HepG2 (cell line): ENCODE data around the gene PKIB. TPM values are rescaled to one million over a fixed set of nuclear protein-coding genes. Genes with fewer than 3 reads are reported as not detected.
A peak's percentile ranks its signal among the peaks of the same experiment; 100 is the strongest.

Experiments
- ATAC-seq: fragments of 200-7000 bp; cut with Tn5 transposase; 3 replicates; pipeline ENCODE4 v1.9.1; 2020; ENCODE audit warnings: mild to moderate bottlenecking, moderate library complexity
- BruUV-seq: library from RNA; stranded (reverse); fragments of 400-500 nt; replicated peaks from 2 replicates; lab custom pipeline; 2021; lab: Mats Ljungman, UMichigan
- CTCF ChIA-PET: fragments of 300-600 bp; formaldehyde crosslinking; extraction: SDS; loops from one replicate; lab custom pipeline; 2021; ENCODE audit warnings: low total read pairs, inconsistent platforms, low intra/inter-chr PET ratio; lab: Yijun Ruan, JAX
- POLR2A ChIA-PET: fragments of 350-600 bp; sonication (Branson Sonifier 250); formaldehyde crosslinking; loops from one replicate; lab custom pipeline; 2020; ENCODE audit warnings: antibody characterized with exemption, inconsistent platforms; lab: Yijun Ruan, JAX
- DNase-seq: peaks from one replicate; pipeline ENCODE4 v3.0.0-alpha.2; 2015; ENCODE audit warnings: low spot score
- FAIRE-seq: peaks from 3 replicates; lab custom pipeline; 2011; peaks lifted over from hg19 to GRCh38; lab: Jason Lieb, UNC
- H2AFZ ChIP-seq: one replicate; pipeline ENCODE4 v1.6.1; 2011; ENCODE audit warnings: low read length, inconsistent platforms
- H3K27ac ChIP-seq: fragments of 300-600 bp; 3 replicates; pipeline ENCODE4 v1.8.0; 2011; ENCODE audit warnings: mixed run types, mild to moderate bottlenecking, mixed read lengths, low read length, inconsistent platforms; ENCODE audit not compliant: insufficient read depth; ENCODE audit errors: extremely low read length
- H3K27me3 ChIP-seq, 2 experiments: fragments of 200-600 bp in 1 of 2; 2 replicates in 1 of 2; 3 replicates in 1 of 2; pipeline versions ENCODE4 v1.6.0 to v1.8.0; 2011; ENCODE audit warnings: low read length in 2 of 2, mild to moderate bottlenecking in 2 of 2, moderate library complexity in 2 of 2, inconsistent platforms in 1 of 2; ENCODE audit not compliant: insufficient read depth in 2 of 2, control insufficient read depth in 1 of 2
- H3K36me3 ChIP-seq, 2 experiments: fragments of 200-600 bp in 1 of 2; replicated peaks in 1 of 2; 2 replicates in 1 of 2; 3 replicates in 1 of 2; pipeline versions ENCODE4 v1.5.1 to v1.8.0; 2011; ENCODE audit warnings: low read length in 2 of 2, inconsistent platforms in 1 of 2; ENCODE audit not compliant: insufficient read depth in 2 of 2, control insufficient read depth in 1 of 2
- H3K4me1 ChIP-seq: 2 replicates; pipeline ENCODE4 v1.5.1; 2012; ENCODE audit warnings: low read length, inconsistent platforms; ENCODE audit not compliant: insufficient read depth
- H3K4me2 ChIP-seq: 2 replicates; pipeline ENCODE4 v1.6.0; 2011; ENCODE audit warnings: low read depth, low read length, inconsistent platforms
- H3K4me3 ChIP-seq, 3 experiments: fragments of 200-600 bp in 1 of 3; sonication (generic), shearing (Covaris generic) in 1 of 3; replicated peaks in 1 of 3; 2 replicates each; pipeline ENCODE4 v1.5.1; 2011 to 2016; ENCODE audit warnings: low read length in 3 of 3, inconsistent platforms in 2 of 3, low read depth in 2 of 3, mild to moderate bottlenecking in 2 of 3, control low read depth in 1 of 3, mixed read lengths in 1 of 3; ENCODE audit not compliant: insufficient read depth in 1 of 3
- H3K79me2 ChIP-seq: one replicate; pipeline ENCODE4 v1.6.1; 2011; ENCODE audit warnings: low read length, inconsistent platforms; ENCODE audit not compliant: insufficient read depth
- H3K9ac ChIP-seq: 2 replicates; pipeline ENCODE4 v1.6.0; 2011; ENCODE audit warnings: mild to moderate bottlenecking, low read depth, low read length, inconsistent platforms; ENCODE audit not compliant: insufficient read depth
- H3K9me3 ChIP-seq: 2 replicates; pipeline ENCODE4 v1.5.1; 2012; ENCODE audit warnings: mild to moderate bottlenecking, low read length
- H4K20me1 ChIP-seq: 2 replicates; pipeline ENCODE4 v1.6.0; 2011; ENCODE audit warnings: inconsistent platforms, mild to moderate bottlenecking, low read length, moderate library complexity; ENCODE audit not compliant: insufficient read depth
- FIP1L1 ChIP-seq: fragments of 200-400 bp; formaldehyde crosslinking; IDR thresholded peaks from 2 replicates; pipeline ENCODE4 v1.6.1; 2018; ENCODE audit warnings: low read depth, mild to moderate bottlenecking, low read length, moderate library complexity, borderline replicate concordance; ENCODE audit not compliant: insufficient read depth
- FUBP1 ChIP-seq: sonication (generic); formaldehyde crosslinking; IDR thresholded peaks from 2 replicates; pipeline ENCODE4 v1.5.1; 2020; ENCODE audit warnings: missing genetic modification reagents, mild to moderate bottlenecking, borderline replicate concordance
- HCFC1 ChIP-seq: fragments of 150-350 bp; IDR thresholded peaks from 2 replicates; pipeline ENCODE4 v1.6.1; 2014; ENCODE audit warnings: low read depth, low read length
- HDAC6 ChIP-seq: fragments of 200-600 bp; sonication (generic); IDR thresholded peaks from 2 replicates; pipeline ENCODE4 v1.7.0; 2017; ENCODE audit warnings: mild to moderate bottlenecking, antibody characterized with exemption, low read length, low read depth
- HMG20A ChIP-seq: IDR thresholded peaks from 2 replicates; pipeline ENCODE4 v1.6.1; 2016; ENCODE audit warnings: borderline replicate concordance
- IKZF1 ChIP-seq: fragments of 450-650 bp; IDR thresholded peaks from 2 replicates; pipeline ENCODE4 v1.7.1; 2016
- NCOA5 ChIP-seq: sonication (generic); formaldehyde crosslinking; IDR thresholded peaks from 2 replicates; pipeline ENCODE4 v1.4.0; 2020; ENCODE audit warnings: missing genetic modification reagents
- NR2C2 ChIP-seq: sonication (generic); formaldehyde crosslinking; IDR thresholded peaks from 2 replicates; pipeline ENCODE4 v1.4.0; 2020; ENCODE audit warnings: missing genetic modification reagents, mild to moderate bottlenecking, moderate library complexity, borderline replicate concordance
- TIGD3 ChIP-seq: sonication (generic); formaldehyde crosslinking; IDR thresholded peaks from 2 replicates; pipeline ENCODE4 v1.5.1; 2020; ENCODE audit warnings: mild to moderate bottlenecking, missing genetic modification reagents, borderline replicate concordance
- ZBTB37 ChIP-seq: sonication (generic); formaldehyde crosslinking; IDR thresholded peaks from 2 replicates; pipeline ENCODE4 v1.4.0; 2020; ENCODE audit warnings: mild to moderate bottlenecking, missing genetic modification reagents
- ZFP82 ChIP-seq: sonication (generic); formaldehyde crosslinking; IDR thresholded peaks from 2 replicates; pipeline ENCODE4 v1.5.1; 2020; ENCODE audit warnings: mild to moderate bottlenecking, missing genetic modification reagents, borderline replicate concordance
- ZFYVE20 ChIP-seq: sonication (generic); formaldehyde crosslinking; IDR thresholded peaks from 2 replicates; pipeline ENCODE4 v1.8.0; 2023; ENCODE audit warnings: low read depth, mild to moderate bottlenecking, moderate library complexity, missing genetic modification reagents, borderline replicate concordance
- ZNF230 ChIP-seq: sonication (generic); formaldehyde crosslinking; IDR thresholded peaks from 2 replicates; pipeline ENCODE4 v1.4.0; 2020; ENCODE audit warnings: mild to moderate bottlenecking, missing genetic modification reagents
- ZNF282 ChIP-seq: fragments of 450-650 bp; IDR thresholded peaks from 2 replicates; pipeline ENCODE4 v1.6.1; 2018; ENCODE audit not compliant: partially characterized antibody
- ZNF496 ChIP-seq: sonication (generic); formaldehyde crosslinking; IDR thresholded peaks from 2 replicates; pipeline ENCODE4 v1.8.1; 2023; ENCODE audit warnings: mild to moderate bottlenecking, moderate library complexity, missing genetic modification reagents; ENCODE audit not compliant: insufficient replicate concordance
- ZNF546 ChIP-seq: sonication (generic); formaldehyde crosslinking; conservative IDR thresholded peaks from 2 replicates; pipeline ENCODE4 v1.8.1; 2023; ENCODE audit warnings: mild to moderate bottlenecking, missing genetic modification reagents
- ZNF720 ChIP-seq: sonication (generic); formaldehyde crosslinking; IDR thresholded peaks from 2 replicates; pipeline ENCODE4 v1.4.0; 2020; ENCODE audit warnings: missing genetic modification reagents
- ZSCAN22 ChIP-seq: sonication (generic); formaldehyde crosslinking; IDR thresholded peaks from 2 replicates; pipeline ENCODE4 v1.4.0; 2020; ENCODE audit warnings: mild to moderate bottlenecking, missing genetic modification reagents
- WGBS: methylation state at CpG from one replicate; pipeline ENCODE4 v1.1.6; 2017; ENCODE audit warnings: low lambda C conversion rate; 5-methylcytosine and 5-hydroxymethylcytosine counted together
- in situ Hi-C: cut with HindIII; loops from 2 replicates; pipeline ENCODE4 v1.10.0; 2017; ENCODE audit warnings: low pct_unique_long_range_greater_than_20kb; ENCODE audit not compliant: extremely low pct_ligation_motif_present
- intact Hi-C: fragments of 100-400 bp; cut with micrococcal nuclease; formaldehyde crosslinking; loops from one replicate; pipeline ENCODE4 v1.10.0; 2022; ENCODE audit not compliant: unreplicated experiment
- polyA plus RNA-seq, 8 experiments: library from polyadenylated mRNA; depleted of rRNA in 3 of 8; stranded (reverse) in 7 of 8; unstranded in 1 of 8; fragments of >200 nt; fragmentation: Illumina TruSeq in 4 of 8; extraction: Trizol in 4 of 8; gene quantifications; 2 replicates each; pipeline versions ENCODE4 v1.2.1 to v1.2.3, GENCODE V29; 2011 to 2016; ENCODE audit warnings: low read depth in 4 of 8, missing spikeins in 1 of 8, mixed read lengths in 1 of 8; ENCODE audit not compliant: insufficient read depth in 1 of 8
- total RNA-seq, 5 experiments: library from RNA; depleted of rRNA; stranded (reverse); fragments of >200 nt; fragmentation: Illumina TruSeq; extraction: Trizol; gene quantifications; 2 replicates each; pipeline ENCODE4 v1.2.3, GENCODE V29; 2016; ENCODE audit warnings: low read depth in 1 of 5

The PKIB gene
- total and polyA plus RNA-seq, 2 of the 13 experiments (the other 11 are each of a cell fraction or from before 2014, with no cell fraction given) = 1.4 to 1.5 TPM

GRCh38 chr6:122609881-122610689 is at the start of gene PKIB (continued):
- TF ChIP-seq FUBP1 (no peak), HMG20A (CRISPR knock-in tag) (no peak), ZNF230 (CRISPR knock-in tag) (no peak), ZNF720 (CRISPR knock-in tag) (no peak), IKZF1 (no peak), NCOA5 (CRISPR knock-in tag) (no peak), ZNF546 (CRISPR knock-in tag) (no peak), NR2C2 (CRISPR knock-in tag) (peak; percentile 27; the same call in 1 of the 2 replicates), HCFC1 (no peak)

- CTCF ChIA-PET = no interaction called here
- Histone ChIP-seq H3K36me3 (no peaks in the 10 kb centered on the region), H2AFZ (no peak overlapping the region), H3K27me3 (no peaks in the 10 kb centered on the region), H3K27ac (no peak overlapping the region), H3K4me1 (no peaks in the 10 kb centered on the region), H3K4me3 (no peak overlapping the region), H3K4me2 (no peak overlapping the region), H3K79me2 (no peaks in the 10 kb centered on the region), H3K9me3 (no peaks in the 10 kb centered on the region), H4K20me1 (no peaks in the 10 kb centered on the region), H3K9ac (no peak overlapping the region)
- DNase-seq = no peak
- in situ Hi-C loops (no loop called here), intact Hi-C loops (no loop called here)
- FAIRE-seq = no peak
- WGBS = 27% methylated on average over 5 of the region's 8 CpGs
- BruUV-seq = no TSS peak
- POLR2A ChIA-PET = no interaction called here
- no peak; the same call in 2 of the 3 replicates for ATAC-seq
- TF ChIP-seq TIGD3 (no peak), ZNF282 (no peak), ZBTB37 (CRISPR knock-in tag) (no peak), ZSCAN22 (no peak), ZFYVE20 (no peak), ZFP82 (CRISPR knock-in tag) (no peak), ZNF496 (no peak), HDAC6 (no peak), FIP1L1 (no peak)
Observed at GRCh38 chr6:122563364-122564052, 46.7 kb upstream of the PKIB start.
